HG02852 (cell line): Measurements from ENCODE around the gene BIRC3.
A peak's percentile ranks its signal among the peaks of the same experiment; 100 is the strongest.

Experiments
- ATAC-seq: cut with Tn5 transposase; IDR thresholded peaks from one replicate; pipeline ENCODE4 v1.9.1; 2021; ENCODE audit warnings: mild to moderate bottlenecking, moderate library complexity; ENCODE audit not compliant: unreplicated experiment

The BIRC3 gene

GRCh38 chr11:102317099-102317767, at the start of gene BIRC3:
BIRC3 (plus strand) TSS chr11:102317484; CDS start chr11:102324510, 7,026 bp downstream.
- ATAC-seq = peak; percentile 75

- ATAC-seq = no peak
Measured at GRCh38 chr11:102267609-102268008, 49.7 kb upstream of the BIRC3 start.

- ATAC-seq = peak; percentile 91
Measured at GRCh38 chr11:102268083-102268984, 49.0 kb upstream of the BIRC3 start.

GRCh38 chr11:102268985-102269470, 48.3 kb upstream of the BIRC3 start:
- no peak for ATAC-seq

- ATAC-seq = no peak
Measured at GRCh38 chr11:102269927-102270326, 47.4 kb upstream of the BIRC3 start.

GRCh38 chr11:102272047-102272824, 45.0 kb upstream of the BIRC3 start:
- ATAC-seq = no peak

- no peak for ATAC-seq
Measured at GRCh38 chr11:102274628-102275027, 42.7 kb upstream of the BIRC3 start.

- ATAC-seq = no peak
Measured at GRCh38 chr11:102276362-102276761, 40.9 kb upstream of the BIRC3 start.

- no peak for ATAC-seq
Measured at GRCh38 chr11:102276783-102277182, 40.5 kb upstream of the BIRC3 start.

GRCh38 chr11:102279641-102280170, 37.6 kb upstream of the BIRC3 start:
- ATAC-seq = peak; percentile 98

- no peak for ATAC-seq
Measured at GRCh38 chr11:102280245-102280833, 36.9 kb upstream of the BIRC3 start.

GRCh38 chr11:102283116-102283485, 34.2 kb upstream of the BIRC3 start:
- no peak for ATAC-seq

- ATAC-seq = no peak
Measured at GRCh38 chr11:102284008-102284407, 33.3 kb upstream of the BIRC3 start.

- ATAC-seq = no peak
Measured at GRCh38 chr11:102286292-102286691, 31.0 kb upstream of the BIRC3 start.

- ATAC-seq = peak; percentile 86
Measured at GRCh38 chr11:102287964-102288724, 29.1 kb upstream of the BIRC3 start.

GRCh38 chr11:102288725-102289083, 28.6 kb upstream of the BIRC3 start:
- ATAC-seq = no peak

GRCh38 chr11:102289592-102289991, 27.7 kb upstream of the BIRC3 start:
- ATAC-seq = no peak

- no peak for ATAC-seq
Measured at GRCh38 chr11:102291831-102292230, 25.5 kb upstream of the BIRC3 start.

- no peak for ATAC-seq
Measured at GRCh38 chr11:102292933-102293332, 24.4 kb upstream of the BIRC3 start.
